SK-N-SH (cell line): ENCODE results near the gene TPST2. TPM values are rescaled to one million over a fixed set of nuclear protein-coding genes. Genes with fewer than 3 reads are reported as not detected.

ENCODE experiments used
- CTCF ChIA-PET: fragments of 300-600, 350-600 bp; formaldehyde crosslinking; extraction: SDS; loops from one replicate; lab custom pipeline; 2021; lab: Yijun Ruan, JAX
- POLR2A ChIA-PET: fragments of 350-600 bp; sonication (Branson Sonifier 250); formaldehyde crosslinking; extraction: SDS; loops from one replicate; lab custom pipeline; 2020; ENCODE audit warnings: antibody characterized with exemption, inconsistent platforms; lab: Yijun Ruan, JAX
- DNase-seq: peaks from one replicate; pipeline ENCODE4 v3.0.0; 2012
- H2AFZ ChIP-seq: fragments of 200-600 bp; sonication (generic); 2 replicates; pipeline ENCODE4 v1.8.1; 2016; ENCODE audit warnings: antibody characterized with exemption, mild to moderate bottlenecking, low read depth
- H3F3A ChIP-seq: fragments of 200-600 bp; sonication (generic); replicated peaks from 2 replicates; pipeline ENCODE3; 2016; ENCODE audit warnings: antibody characterized with exemption, mild to moderate bottlenecking; ENCODE audit not compliant: insufficient read depth
- H3K27ac ChIP-seq, 2 experiments: fragments of 200-500 bp in 1 of 2; fragments of 200-600 bp in 1 of 2; sonication (Bioruptor generic) in 1 of 2; sonication (generic), shearing (Covaris generic) in 1 of 2; 2 replicates each; pipeline versions ENCODE4 v1.5.1 to v1.6.1; 2014 to 2016; ENCODE audit warnings: low read depth in 2 of 2, inconsistent platforms in 1 of 2, low read length in 1 of 2, mild to moderate bottlenecking in 1 of 2, mixed read lengths in 1 of 2
- H3K27me3 ChIP-seq: fragments of 200-600 bp; sonication (generic), shearing (Covaris generic); 2 replicates; pipeline ENCODE4 v1.6.1; 2016; ENCODE audit warnings: mixed run types; ENCODE audit not compliant: insufficient read depth
- H3K36me3 ChIP-seq, 2 experiments: fragments of 200-500 bp in 1 of 2; fragments of 200-600 bp in 1 of 2; sonication (Bioruptor generic) in 1 of 2; sonication (generic) in 1 of 2; replicated peaks in 1 of 2; 2 replicates each; pipeline versions ENCODE3 to v1.5.1; 2014 to 2016; ENCODE audit warnings: low read length in 1 of 2, mild to moderate bottlenecking in 1 of 2; ENCODE audit not compliant: insufficient read depth in 2 of 2, control insufficient read depth in 1 of 2
- H3K4me1 ChIP-seq, 2 experiments: fragments of 200-500 bp in 1 of 2; fragments of 200-600 bp in 1 of 2; sonication (Bioruptor generic) in 1 of 2; sonication (generic), shearing (Covaris generic) in 1 of 2; 2 replicates each; pipeline versions ENCODE4 v1.5.1 to v1.6.1; 2014 to 2016; ENCODE audit warnings: low read depth in 1 of 2, low read length in 1 of 2, mixed run types in 1 of 2; ENCODE audit not compliant: insufficient read depth in 2 of 2, control insufficient read depth in 1 of 2
- H3K4me2 ChIP-seq: fragments of 200-600 bp; sonication (generic), shearing (Covaris generic); 2 replicates; pipeline ENCODE4 v1.6.1; 2017; ENCODE audit warnings: mixed run types
- H3K4me3 ChIP-seq, 2 experiments: fragments of 200-500 bp in 1 of 2; fragments of 200-600 bp in 1 of 2; sonication (Bioruptor generic) in 1 of 2; sonication (generic), shearing (Covaris generic) in 1 of 2; 2 replicates each; pipeline versions ENCODE4 v1.5.1 to v1.8.1; 2014 to 2016; ENCODE audit warnings: low read depth in 2 of 2, inconsistent platforms in 1 of 2, low read length in 1 of 2, mild to moderate bottlenecking in 1 of 2, mixed read lengths in 1 of 2, moderate library complexity in 1 of 2
- H3K79me2 ChIP-seq: fragments of 200-600 bp; sonication (generic); 2 replicates; pipeline ENCODE4 v1.8.1; 2017; ENCODE audit warnings: mild to moderate bottlenecking; ENCODE audit not compliant: insufficient read depth
- H3K9ac ChIP-seq: fragments of 200-600 bp; sonication (generic); 2 replicates; pipeline ENCODE4 v1.6.1; 2017; ENCODE audit warnings: mixed run types
- H3K9me2 ChIP-seq: fragments of 200-600 bp; sonication (generic); 2 replicates; pipeline ENCODE4 v1.6.1; 2017; ENCODE audit warnings: mixed run types
- H3K9me3 ChIP-seq: fragments of 200-600 bp; sonication (generic); 2 replicates; pipeline ENCODE4 v1.6.1; 2017; ENCODE audit warnings: mixed run types, mild to moderate bottlenecking, moderate library complexity
- H4K20me1 ChIP-seq: fragments of 200-600 bp; sonication (generic); 2 replicates; pipeline ENCODE4 v1.6.1; 2017; ENCODE audit warnings: mild to moderate bottlenecking, mixed run types; ENCODE audit not compliant: insufficient read depth
- CHD2 ChIP-seq: fragments of 150-350 bp; IDR thresholded peaks from 2 replicates; pipeline ENCODE4 v1.6.1; 2018; ENCODE audit warnings: low read length; ENCODE audit not compliant: partially characterized antibody
- EZH2phosphoT487 ChIP-seq: fragments of 200-600 bp; sonication (generic); IDR thresholded peaks from 2 replicates; pipeline ENCODE4 v1.6.1; 2017; ENCODE audit warnings: low read depth, mixed run types, mild to moderate bottlenecking, antibody characterized with exemption, moderate library complexity, borderline replicate concordance
- GABPA ChIP-seq: IDR thresholded peaks from 2 replicates; pipeline ENCODE4 v1.4.0; 2012; ENCODE audit warnings: low read depth, mild to moderate bottlenecking
- GATA2 ChIP-seq: sonication (generic); formaldehyde crosslinking; IDR thresholded peaks from 2 replicates; pipeline ENCODE4 v1.5.0; 2020; ENCODE audit warnings: mild to moderate bottlenecking, missing genetic modification reagents
- IRF3 ChIP-seq: fragments of 150-350 bp; IDR thresholded peaks from 2 replicates; pipeline ENCODE4 v1.6.1; 2016; ENCODE audit warnings: mild to moderate bottlenecking, low read depth, low read length
- JUND ChIP-seq: IDR thresholded peaks from 2 replicates; pipeline ENCODE4 v1.4.0; 2012
- MEF2A ChIP-seq: IDR thresholded peaks from 2 replicates; pipeline ENCODE4 v1.4.0; 2012; ENCODE audit warnings: low read depth, borderline replicate concordance
- MXI1 ChIP-seq: IDR thresholded peaks from 2 replicates; pipeline ENCODE4 v1.6.1; 2012; ENCODE audit warnings: mild to moderate bottlenecking, low read depth, low read length, improper control_type of control experiment
- NFIC ChIP-seq: IDR thresholded peaks from 2 replicates; pipeline ENCODE4 v1.4.0; 2012; ENCODE audit warnings: borderline replicate concordance
- NRF1 ChIP-seq: IDR thresholded peaks from 2 replicates; pipeline ENCODE4 v1.6.1; 2012; ENCODE audit warnings: low read depth, mild to moderate bottlenecking, low read length
- PBX3 ChIP-seq: IDR thresholded peaks from 2 replicates; pipeline ENCODE4; 2012
- POLR2AphosphoS5 ChIP-seq: IDR thresholded peaks from 2 replicates; pipeline ENCODE4 v1.6.1; 2012; ENCODE audit warnings: low read depth, low read length
- RAD21 ChIP-seq: IDR thresholded peaks from 2 replicates; pipeline ENCODE4 v1.6.1; 2012; ENCODE audit warnings: mild to moderate bottlenecking, low read length
- RCOR1 ChIP-seq: fragments of 150-350 bp; IDR thresholded peaks from 2 replicates; pipeline ENCODE4 v1.6.1; 2017; ENCODE audit warnings: antibody characterized with exemption, low read length
- SIN3A ChIP-seq: IDR thresholded peaks from 2 replicates; pipeline ENCODE4 v1.6.1; 2012; ENCODE audit warnings: low read depth, mild to moderate bottlenecking, low read length, moderate library complexity, borderline replicate concordance
- TAF1 ChIP-seq: IDR thresholded peaks from 2 replicates; pipeline ENCODE4 v1.6.1; 2012; ENCODE audit warnings: low read depth, mild to moderate bottlenecking, low read length, moderate library complexity, borderline replicate concordance
- USF1 ChIP-seq: IDR thresholded peaks from 2 replicates; pipeline ENCODE4 v1.4.0; 2012; ENCODE audit warnings: low read depth, borderline replicate concordance
- WGBS: methylation state at CpG from one replicate; pipeline ENCODE4 v1.1.6; 2017; ENCODE audit warnings: low lambda C conversion rate; 5-methylcytosine and 5-hydroxymethylcytosine counted together
- polyA plus RNA-seq, 3 experiments: library from polyadenylated mRNA; depleted of rRNA; stranded (reverse); fragments of >200 nt; gene quantifications; 2 replicates each; pipeline ENCODE4 v1.2.3, GENCODE V29; 2012

Gene TPST2
- polyA plus RNA-seq, 1 of the 3 experiments (the other 2 are of a cell fraction) = 58.4 TPM

GRCh38 chr22:26485013-26485412, 104.9 kb downstream of the TPST2 start:
- Histone ChIP-seq H3K27me3 (no peaks in the 10 kb centered on the region), H3K27ac (no peak overlapping the region; a peak in 1 of 4 replicates)

More at GRCh38 chr22:26485013-26485412, 104.9 kb downstream of the TPST2 start:
- Histone ChIP-seq H2AFZ (no peak overlapping the region), H3K79me2 (peaks cover 62% of the 10 kb centered on the region), H3K36me3 (peaks cover under 1 to 25% of the 10 kb centered on the region in 2 experiments), H3K9ac (no peak overlapping the region), H3K9me3 (no peaks in the 10 kb centered on the region), H3K4me3 (peak overlapping the region in 1 of 2 experiments; percentile 5; a peak in 1 of 4 replicates), H3K4me1 (peaks cover 4 to 25% of the 10 kb centered on the region in 2 experiments; a peak in 3 of 4 replicates), H3F3A (peaks cover 2% of the 10 kb centered on the region), H3K4me2 (peak overlapping the region; percentile 89), H4K20me1 (no peaks in the 10 kb centered on the region), H3K9me2 (no peaks in the 10 kb centered on the region)
- DNase-seq = no peak
- POLR2A ChIA-PET = no interaction called here
- WGBS = 49% methylated on average over 7 of the region's 7 CpGs
- CTCF ChIA-PET = interaction anchor here (1.3 to 1.4 kb wide), 2 partner anchors 24 to 118 kb away, joined by 4 to 9 read pairs; no protein-coding TSS in a partner anchor
- TF ChIP-seq SIN3A (no peak), POLR2AphosphoS5 (no peak), USF1 (no peak), RAD21 (no peak), RCOR1 (no peak), GABPA (no peak), JUND (no peak), NFIC (no peak), MEF2A (no peak), TAF1 (no peak), NRF1 (no peak), CHD2 (no peak), PBX3 (no peak), EZH2phosphoT487 (no peak), IRF3 (no peak), MXI1 (no peak), GATA2 (CRISPR knock-in tag) (no peak)
